Calu3 (cell line): ENCODE data around the gene PXDN. TPM values are rescaled to one million over a fixed set of nuclear protein-coding genes. Genes with fewer than 3 reads are reported as not detected.

Experiments used
- BruUV-seq: library from RNA; stranded (reverse); fragments of 400-500 nt; replicated peaks from 2 replicates; lab custom pipeline; 2021; lab: Mats Ljungman, UMichigan
- CTCF ChIA-PET: fragments of 300-600 bp; sonication (Branson Sonifier 250); formaldehyde crosslinking; loops from one replicate; lab custom pipeline; 2022; ENCODE audit warnings: antibody characterized with exemption; lab: Charles Lee
- DNase-seq: peaks from one replicate; pipeline ENCODE4 v3.0.0; 2022
- H3K27ac Mint-ChIP-seq: one replicate; pipeline ENCODE4 v1.8.0; 2022; ENCODE audit warnings: mixed read lengths; ENCODE audit not compliant: unreplicated experiment
- H3K27me3 Mint-ChIP-seq: one replicate; pipeline ENCODE4 v1.8.0; 2022; ENCODE audit warnings: mixed read lengths; ENCODE audit not compliant: unreplicated experiment
- H3K36me3 Mint-ChIP-seq: one replicate; pipeline ENCODE4 v1.8.0; 2022; ENCODE audit warnings: mild to moderate bottlenecking, moderate library complexity, mixed read lengths; ENCODE audit not compliant: insufficient read depth, unreplicated experiment
- H3K4me1 Mint-ChIP-seq: one replicate; pipeline ENCODE4 v1.8.0; 2022; ENCODE audit warnings: mild to moderate bottlenecking, low read depth, mixed read lengths; ENCODE audit not compliant: unreplicated experiment
- H3K4me3 Mint-ChIP-seq: one replicate; pipeline ENCODE4 v1.8.0; 2022; ENCODE audit warnings: mild to moderate bottlenecking, low read depth, moderate library complexity, mixed read lengths; ENCODE audit not compliant: unreplicated experiment
- H3K9me3 Mint-ChIP-seq: one replicate; pipeline ENCODE4 v1.8.0; 2022; ENCODE audit warnings: low read depth, mixed read lengths; ENCODE audit not compliant: unreplicated experiment
- CTCF ChIP-seq: fragments of 200-600 bp; IDR thresholded peaks from one replicate; pipeline ENCODE4 v1.8.0; 2022; ENCODE audit warnings: antibody characterized with exemption; ENCODE audit not compliant: unreplicated experiment
- intact Hi-C: fragments of 100-400 bp; cut with micrococcal nuclease; formaldehyde crosslinking; loops from one replicate; pipeline ENCODE4 v1.10.0; 2022; ENCODE audit not compliant: unreplicated experiment
- total RNA-seq: library from RNA; stranded (reverse); gene quantifications from 2 replicates; pipeline ENCODE4 v1.2.3, GENCODE V29; 2022

The PXDN gene
- total RNA-seq, 1 experiment from 2014 or later: not detected

- Mint-ChIP-seq H3K27ac (no peak overlapping the region), H3K36me3 (no peaks in the 10 kb centered on the region), H3K9me3 (peaks cover 2% of the 10 kb centered on the region), H3K4me3 (no peak overlapping the region), H3K27me3 (peaks cover 9% of the 10 kb centered on the region), H3K4me1 (no peaks in the 10 kb centered on the region)
- BruUV-seq: no TSS peak
- TF ChIP-seq CTCF: no peak
- no peak for DNase-seq
- CTCF ChIA-PET: no interaction called here
- intact Hi-C loops: no loop called here
Observed at GRCh38 chr2:1609040-1609439, 135.3 kb downstream of the PXDN start.

- no peak for TF ChIP-seq CTCF
- Mint-ChIP-seq H3K4me3 (no peak overlapping the region), H3K36me3 (no peaks in the 10 kb centered on the region), H3K4me1 (no peaks in the 10 kb centered on the region), H3K27me3 (peaks cover 9% of the 10 kb centered on the region), H3K27ac (no peak overlapping the region), H3K9me3 (peaks cover 2% of the 10 kb centered on the region)
- CTCF ChIA-PET: no interaction called here
- no peak for DNase-seq
- no TSS peak for BruUV-seq
- intact Hi-C loops: no loop called here
Observed at GRCh38 chr2:1607971-1608688, 136.2 kb downstream of the PXDN start.

- TF ChIP-seq CTCF: no peak
- no peaks in the 10 kb centered on the region for H3K4me1 Mint-ChIP-seq
- intact Hi-C loops: no loop called here
- no peak overlapping the region for H3K27ac Mint-ChIP-seq
- H3K9me3 Mint-ChIP-seq: peaks cover 2% of the 10 kb centered on the region
- DNase-seq: no peak
- CTCF ChIA-PET: no interaction called here
- H3K36me3 Mint-ChIP-seq: no peaks in the 10 kb centered on the region
- H3K27me3 Mint-ChIP-seq: peaks cover 9% of the 10 kb centered on the region
- no TSS peak for BruUV-seq
- no peak overlapping the region for H3K4me3 Mint-ChIP-seq
Observed at GRCh38 chr2:1607236-1607920, 136.9 kb downstream of the PXDN start.

GRCh38 chr2:1606421-1607235 is 137.7 kb downstream of the PXDN start:
- intact Hi-C loops: no loop called here

More at GRCh38 chr2:1606421-1607235, 137.7 kb downstream of the PXDN start:
- Mint-ChIP-seq H3K27me3 (peaks cover 9% of the 10 kb centered on the region), H3K27ac (no peak overlapping the region), H3K4me3 (no peak overlapping the region), H3K36me3 (no peaks in the 10 kb centered on the region), H3K9me3 (peaks cover 4% of the 10 kb centered on the region), H3K4me1 (no peaks in the 10 kb centered on the region)
- CTCF ChIA-PET: no interaction called here
- no peak for TF ChIP-seq CTCF
- no peak for DNase-seq
- no TSS peak for BruUV-seq
